ENCODE measurements around the gene PTPRT.

GRCh38 chr20:42074944-42075343, 1114.8 kb downstream of the PTPRT start:
- TF ChIP-seq KLF16 (tag by site-specific recombination; IDR thresholded peaks at IDR 0.05) (no peak), BCL11A (tag by site-specific recombination; IDR thresholded peaks at IDR 0.05; ENCODE audit: low read depth) (no peak), ZNF76 (tag by site-specific recombination; IDR thresholded peaks at IDR 0.05; ENCODE audit: borderline replicate concordance, low read depth) (no peak), KLF9 (tag by site-specific recombination; IDR thresholded peaks at IDR 0.05; ENCODE audit: low read depth) (no peak), ZNF302 (tag by site-specific recombination; IDR thresholded peaks at IDR 0.05; ENCODE audit: low read depth) (no peak), ZBTB1 (tag by site-specific recombination; IDR thresholded peaks at IDR 0.05) (no peak), ZNF280D (tag by site-specific recombination; IDR thresholded peaks at IDR 0.05) (no peak), CTCF (tag by site-specific recombination; IDR thresholded peaks at IDR 0.05) (no peak), ZNF335 (tag by site-specific recombination; conservative IDR thresholded peaks at IDR 0.05) (no peak), ZNF658 (tag by site-specific recombination; IDR thresholded peaks at IDR 0.05) (no peak), YY1 (tag by site-specific recombination; IDR thresholded peaks at IDR 0.05) (no peak), ZNF146 (tag by site-specific recombination; IDR thresholded peaks at IDR 0.05) (no peak), ZNF221 (tag by site-specific recombination; IDR thresholded peaks at IDR 0.05; ENCODE audit: borderline replicate concordance) (no peak), KLF7 (tag by site-specific recombination; IDR thresholded peaks at IDR 0.05; ENCODE audit: borderline replicate concordance) (no peak)
